HepG2 (cell line): ENCODE measurements around the gene AHCYL2. TPM values are rescaled to one million over a fixed set of nuclear protein-coding genes. Genes with fewer than 3 reads are reported as not detected.

Experiments used
- ATAC-seq: fragments of 200-7000 bp; cut with Tn5 transposase; 3 replicates; pipeline ENCODE4 v1.9.1; 2020; ENCODE audit warnings: mild to moderate bottlenecking, moderate library complexity
- BruUV-seq: library from RNA; stranded (reverse); fragments of 400-500 nt; replicated peaks from 2 replicates; lab custom pipeline; 2021; lab: Mats Ljungman, UMichigan
- CTCF ChIA-PET: fragments of 300-600 bp; formaldehyde crosslinking; extraction: SDS; loops from one replicate; lab custom pipeline; 2021; ENCODE audit warnings: low total read pairs, inconsistent platforms, low intra/inter-chr PET ratio; lab: Yijun Ruan, JAX
- POLR2A ChIA-PET: fragments of 350-600 bp; sonication (Branson Sonifier 250); formaldehyde crosslinking; loops from one replicate; lab custom pipeline; 2020; ENCODE audit warnings: antibody characterized with exemption, inconsistent platforms; lab: Yijun Ruan, JAX
- DNase-seq: peaks from one replicate; pipeline ENCODE4 v3.0.0-alpha.2; 2015; ENCODE audit warnings: low spot score
- FAIRE-seq: peaks from 3 replicates; lab custom pipeline; 2011; peaks lifted over from hg19 to GRCh38; lab: Jason Lieb, UNC
- H2AFZ ChIP-seq: one replicate; pipeline ENCODE4 v1.6.1; 2011; ENCODE audit warnings: low read length, inconsistent platforms
- H3K27ac ChIP-seq: fragments of 300-600 bp; 3 replicates; pipeline ENCODE4 v1.8.0; 2011; ENCODE audit warnings: mixed run types, mild to moderate bottlenecking, mixed read lengths, low read length, inconsistent platforms; ENCODE audit not compliant: insufficient read depth; ENCODE audit errors: extremely low read length
- H3K27me3 ChIP-seq, 2 experiments: fragments of 200-600 bp in 1 of 2; 2 replicates in 1 of 2; 3 replicates in 1 of 2; pipeline versions ENCODE4 v1.6.0 to v1.8.0; 2011; ENCODE audit warnings: low read length in 2 of 2, mild to moderate bottlenecking in 2 of 2, moderate library complexity in 2 of 2, inconsistent platforms in 1 of 2; ENCODE audit not compliant: insufficient read depth in 2 of 2, control insufficient read depth in 1 of 2
- H3K36me3 ChIP-seq, 2 experiments: fragments of 200-600 bp in 1 of 2; replicated peaks in 1 of 2; 2 replicates in 1 of 2; 3 replicates in 1 of 2; pipeline versions ENCODE4 v1.5.1 to v1.8.0; 2011; ENCODE audit warnings: low read length in 2 of 2, inconsistent platforms in 1 of 2; ENCODE audit not compliant: insufficient read depth in 2 of 2, control insufficient read depth in 1 of 2
- H3K4me1 ChIP-seq: 2 replicates; pipeline ENCODE4 v1.5.1; 2012; ENCODE audit warnings: low read length, inconsistent platforms; ENCODE audit not compliant: insufficient read depth
- H3K4me2 ChIP-seq: 2 replicates; pipeline ENCODE4 v1.6.0; 2011; ENCODE audit warnings: low read depth, low read length, inconsistent platforms
- H3K4me3 ChIP-seq, 3 experiments: fragments of 200-600 bp in 1 of 3; sonication (generic), shearing (Covaris generic) in 1 of 3; replicated peaks in 1 of 3; 2 replicates each; pipeline ENCODE4 v1.5.1; 2011 to 2016; ENCODE audit warnings: low read length in 3 of 3, inconsistent platforms in 2 of 3, low read depth in 2 of 3, mild to moderate bottlenecking in 2 of 3, control low read depth in 1 of 3, mixed read lengths in 1 of 3; ENCODE audit not compliant: insufficient read depth in 1 of 3
- H3K79me2 ChIP-seq: one replicate; pipeline ENCODE4 v1.6.1; 2011; ENCODE audit warnings: low read length, inconsistent platforms; ENCODE audit not compliant: insufficient read depth
- H3K9ac ChIP-seq: 2 replicates; pipeline ENCODE4 v1.6.0; 2011; ENCODE audit warnings: mild to moderate bottlenecking, low read depth, low read length, inconsistent platforms; ENCODE audit not compliant: insufficient read depth
- H3K9me3 ChIP-seq: 2 replicates; pipeline ENCODE4 v1.5.1; 2012; ENCODE audit warnings: mild to moderate bottlenecking, low read length
- H4K20me1 ChIP-seq: 2 replicates; pipeline ENCODE4 v1.6.0; 2011; ENCODE audit warnings: inconsistent platforms, mild to moderate bottlenecking, low read length, moderate library complexity; ENCODE audit not compliant: insufficient read depth
- AGO2 ChIP-seq: fragments of 200-400 bp; formaldehyde crosslinking; optimal IDR thresholded peaks from 2 replicates; pipeline ENCODE3; 2017; ENCODE audit warnings: mild to moderate bottlenecking, low read depth, low read length, moderate library complexity
- BCL6 ChIP-seq: IDR thresholded peaks from 2 replicates; pipeline ENCODE4 v1.6.1; 2016; ENCODE audit warnings: missing genetic modification reagents, missing compliant biosample characterization
- CBFB ChIP-seq: sonication (generic); formaldehyde crosslinking; IDR thresholded peaks from 2 replicates; pipeline ENCODE4 v1.4.0; 2020; ENCODE audit warnings: missing genetic modification reagents
- CREB1 ChIP-seq, 2 experiments: fragments of 450-650 bp in 1 of 2; IDR thresholded peaks; 2 replicates each; pipeline ENCODE4 v1.6.1; 2016 to 2017; ENCODE audit warnings: control low read depth in 1 of 2, mild to moderate bottlenecking in 1 of 2, missing compliant biosample characterization in 1 of 2, missing genetic modification characterization in 1 of 2
- GABPB1 ChIP-seq: IDR thresholded peaks from 2 replicates; pipeline ENCODE4 v1.6.1; 2016; ENCODE audit warnings: mild to moderate bottlenecking, missing genetic modification reagents, moderate library complexity, missing compliant biosample characterization
- HDAC2 ChIP-seq: sonication (generic); formaldehyde crosslinking; IDR thresholded peaks from 2 replicates; pipeline ENCODE4 v1.4.0; 2020; ENCODE audit warnings: missing genetic modification reagents
- HNRNPL ChIP-seq: fragments of 200-400 bp; formaldehyde crosslinking; IDR thresholded peaks from 2 replicates; pipeline ENCODE4 v1.6.1; 2017; ENCODE audit warnings: mild to moderate bottlenecking, low read depth, low read length
- KAT2B ChIP-seq: fragments of 150-350 bp; IDR thresholded peaks from 2 replicates; pipeline ENCODE4 v1.6.1; 2014; ENCODE audit warnings: low read depth, low read length, borderline replicate concordance
- RAD21 ChIP-seq: fragments of 450-650 bp; formaldehyde crosslinking; IDR thresholded peaks from 2 replicates; pipeline ENCODE4 v1.5.0; 2020; ENCODE audit warnings: mild to moderate bottlenecking
- RBM39 ChIP-seq: fragments of 200-400 bp; formaldehyde crosslinking; IDR thresholded peaks from one replicate; pipeline ENCODE4 v1.6.1; 2018; ENCODE audit warnings: antibody characterized with exemption, mild to moderate bottlenecking, low read depth, low read length; ENCODE audit not compliant: poor library complexity, severe bottlenecking
- SMC3 ChIP-seq: IDR thresholded peaks from 2 replicates; pipeline ENCODE4 v1.6.1; 2011; ENCODE audit warnings: low read length, improper control_type of control experiment
- STAG1 ChIP-seq: sonication (generic); formaldehyde crosslinking; IDR thresholded peaks from 2 replicates; pipeline ENCODE4 v1.4.0; 2020; ENCODE audit warnings: missing genetic modification reagents
- ZKSCAN5 ChIP-seq: sonication (generic); formaldehyde crosslinking; IDR thresholded peaks from 2 replicates; pipeline ENCODE4 v1.5.1; 2020; ENCODE audit warnings: mild to moderate bottlenecking, missing genetic modification reagents
- WGBS: methylation state at CpG from one replicate; pipeline ENCODE4 v1.1.6; 2017; ENCODE audit warnings: low lambda C conversion rate; 5-methylcytosine and 5-hydroxymethylcytosine counted together
- in situ Hi-C: cut with HindIII; loops from 2 replicates; pipeline ENCODE4 v1.10.0; 2017; ENCODE audit warnings: low pct_unique_long_range_greater_than_20kb; ENCODE audit not compliant: extremely low pct_ligation_motif_present
- intact Hi-C: fragments of 100-400 bp; cut with micrococcal nuclease; formaldehyde crosslinking; loops from one replicate; pipeline ENCODE4 v1.10.0; 2022; ENCODE audit not compliant: unreplicated experiment
- polyA plus RNA-seq, 8 experiments: library from polyadenylated mRNA; depleted of rRNA in 3 of 8; stranded (reverse) in 7 of 8; unstranded in 1 of 8; fragments of >200 nt; fragmentation: Illumina TruSeq in 4 of 8; extraction: Trizol in 4 of 8; gene quantifications; 2 replicates each; pipeline versions ENCODE4 v1.2.1 to v1.2.3, GENCODE V29; 2011 to 2016; ENCODE audit warnings: low read depth in 4 of 8, missing spikeins in 1 of 8, mixed read lengths in 1 of 8; ENCODE audit not compliant: insufficient read depth in 1 of 8
- total RNA-seq, 5 experiments: library from RNA; depleted of rRNA; stranded (reverse); fragments of >200 nt; fragmentation: Illumina TruSeq; extraction: Trizol; gene quantifications; 2 replicates each; pipeline ENCODE4 v1.2.3, GENCODE V29; 2016; ENCODE audit warnings: low read depth in 1 of 5
- TF ChIP-seq, protein P1 (sequence below): sonication (generic); formaldehyde crosslinking; IDR thresholded peaks from 2 replicates; pipeline ENCODE4 v1.5.0; 2020; ENCODE audit warnings: missing genetic modification reagents
- TF ChIP-seq, protein P2 (sequence below): sonication (generic); formaldehyde crosslinking; IDR thresholded peaks from 2 replicates; pipeline ENCODE4 v1.5.1; 2020; ENCODE audit warnings: mild to moderate bottlenecking, missing genetic modification reagents, moderate library complexity
- TF ChIP-seq, protein P3 (sequence below): sonication (generic); formaldehyde crosslinking; IDR thresholded peaks from 2 replicates; pipeline ENCODE4 v1.5.0; 2020; ENCODE audit warnings: mild to moderate bottlenecking, missing genetic modification reagents, moderate library complexity

AHCYL2 gene
- total and polyA plus RNA-seq, 2 of the 13 experiments (the other 11 are each of a cell fraction or from before 2014, with no cell fraction given) = 9.5 to 14.7 TPM

DNA sequence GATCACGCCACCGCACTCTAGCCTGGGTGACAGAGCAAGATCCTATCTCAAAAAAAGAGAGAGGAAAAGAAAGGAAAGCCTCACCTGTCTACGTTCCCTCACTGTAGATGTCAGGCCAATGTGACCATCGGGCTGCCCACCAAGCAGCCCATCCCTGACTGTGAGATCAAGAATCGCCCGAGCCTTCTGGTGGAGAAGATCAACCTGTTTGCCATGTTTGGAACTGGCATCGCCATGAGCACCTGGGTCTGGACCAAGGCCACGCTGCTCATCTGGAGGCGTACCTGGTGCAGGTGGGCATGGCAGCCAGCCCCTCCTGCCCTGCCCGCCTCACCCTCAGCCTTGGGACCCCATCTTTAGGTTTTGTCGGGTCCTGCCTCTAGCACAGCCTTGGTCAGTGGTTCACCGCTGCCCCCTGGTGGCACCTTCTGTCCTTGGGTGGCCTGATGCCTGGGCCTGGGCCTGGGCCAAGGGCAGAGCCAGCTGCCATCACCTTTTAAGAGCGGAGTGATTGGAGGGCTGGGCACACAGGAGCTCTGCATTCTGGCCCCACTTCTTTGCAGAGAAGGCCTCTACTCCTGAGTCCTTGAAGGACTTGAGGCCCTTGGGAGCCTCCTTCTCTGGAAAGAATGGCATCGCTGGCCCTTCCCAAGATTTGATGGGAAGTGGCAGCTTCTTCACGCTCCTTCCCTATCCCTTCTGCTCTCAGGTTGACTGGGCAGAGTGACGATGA is 14.4 kb upstream of the AHCYL2 start:
- intact Hi-C loops = loop anchor here (1.0 kb wide), 1 partner anchor 46 kb away; no protein-coding TSS in a partner anchor
- TF ChIP-seq HNRNPL (peak; percentile 54; the same call in 1 of the 2 replicates), CBFB (CRISPR knock-in tag) (peak; percentile 30; the same call in 1 of the 2 replicates), RAD21 (CRISPR knock-in tag) (peak; percentile 92), BCL6 (CRISPR knock-in tag) (no peak), HDAC2 (CRISPR knock-in tag) (no peak), KAT2B (no peak), GABPB1 (CRISPR knock-in tag) (peak; percentile 26; the same call in 1 of the 2 replicates), SMC3 (peak; percentile 50; the same call in 1 of the 2 replicates), CREB1 (IDR thresholded peaks at IDR 0.05) (no peak), CREB1 (CRISPR knock-in tag; IDR thresholded peaks at IDR 0.05) (no peak), ZKSCAN5 (no peak), AGO2 (peak; percentile 22), STAG1 (CRISPR knock-in tag) (peak; percentile 96), RBM39 (peak; percentile 32)
- TF ChIP-seq, protein P1, sequence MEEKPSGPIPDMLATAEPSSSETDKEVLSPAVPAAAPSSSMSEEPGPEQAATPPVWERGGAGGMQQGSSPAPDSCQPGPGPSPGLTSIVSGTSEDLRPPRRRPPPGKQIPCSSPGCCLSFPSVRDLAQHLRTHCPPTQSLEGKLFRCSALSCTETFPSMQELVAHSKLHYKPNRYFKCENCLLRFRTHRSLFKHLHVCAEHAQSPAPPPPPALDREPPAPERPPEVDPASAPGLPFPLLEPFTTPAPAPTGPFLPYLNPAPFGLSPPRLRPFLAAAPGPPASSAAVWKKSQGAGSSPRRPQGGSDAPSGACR (CRISPR knock-in tag) = no peak
- TF ChIP-seq, protein P2, sequence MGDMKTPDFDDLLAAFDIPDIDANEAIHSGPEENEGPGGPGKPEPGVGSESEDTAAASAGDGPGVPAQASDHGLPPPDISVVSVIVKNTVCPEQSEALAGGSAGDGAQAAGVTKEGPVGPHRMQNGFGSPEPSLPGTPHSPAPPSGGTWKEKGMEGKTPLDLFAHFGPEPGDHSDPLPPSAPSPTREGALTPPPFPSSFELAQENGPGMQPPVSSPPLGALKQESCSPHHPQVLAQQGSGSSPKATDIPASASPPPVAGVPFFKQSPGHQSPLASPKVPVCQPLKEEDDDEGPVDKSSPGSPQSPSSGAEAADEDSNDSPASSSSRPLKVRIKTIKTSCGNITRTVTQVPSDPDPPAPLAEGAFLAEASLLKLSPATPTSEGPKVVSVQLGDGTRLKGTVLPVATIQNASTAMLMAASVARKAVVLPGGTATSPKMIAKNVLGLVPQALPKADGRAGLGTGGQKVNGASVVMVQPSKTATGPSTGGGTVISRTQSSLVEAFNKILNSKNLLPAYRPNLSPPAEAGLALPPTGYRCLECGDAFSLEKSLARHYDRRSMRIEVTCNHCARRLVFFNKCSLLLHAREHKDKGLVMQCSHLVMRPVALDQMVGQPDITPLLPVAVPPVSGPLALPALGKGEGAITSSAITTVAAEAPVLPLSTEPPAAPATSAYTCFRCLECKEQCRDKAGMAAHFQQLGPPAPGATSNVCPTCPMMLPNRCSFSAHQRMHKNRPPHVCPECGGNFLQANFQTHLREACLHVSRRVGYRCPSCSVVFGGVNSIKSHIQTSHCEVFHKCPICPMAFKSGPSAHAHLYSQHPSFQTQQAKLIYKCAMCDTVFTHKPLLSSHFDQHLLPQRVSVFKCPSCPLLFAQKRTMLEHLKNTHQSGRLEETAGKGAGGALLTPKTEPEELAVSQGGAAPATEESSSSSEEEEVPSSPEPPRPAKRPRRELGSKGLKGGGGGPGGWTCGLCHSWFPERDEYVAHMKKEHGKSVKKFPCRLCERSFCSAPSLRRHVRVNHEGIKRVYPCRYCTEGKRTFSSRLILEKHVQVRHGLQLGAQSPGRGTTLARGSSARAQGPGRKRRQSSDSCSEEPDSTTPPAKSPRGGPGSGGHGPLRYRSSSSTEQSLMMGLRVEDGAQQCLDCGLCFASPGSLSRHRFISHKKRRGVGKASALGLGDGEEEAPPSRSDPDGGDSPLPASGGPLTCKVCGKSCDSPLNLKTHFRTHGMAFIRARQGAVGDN = peak; percentile 63; the same call in 1 of the 2 replicates
- TF ChIP-seq, protein P3, sequence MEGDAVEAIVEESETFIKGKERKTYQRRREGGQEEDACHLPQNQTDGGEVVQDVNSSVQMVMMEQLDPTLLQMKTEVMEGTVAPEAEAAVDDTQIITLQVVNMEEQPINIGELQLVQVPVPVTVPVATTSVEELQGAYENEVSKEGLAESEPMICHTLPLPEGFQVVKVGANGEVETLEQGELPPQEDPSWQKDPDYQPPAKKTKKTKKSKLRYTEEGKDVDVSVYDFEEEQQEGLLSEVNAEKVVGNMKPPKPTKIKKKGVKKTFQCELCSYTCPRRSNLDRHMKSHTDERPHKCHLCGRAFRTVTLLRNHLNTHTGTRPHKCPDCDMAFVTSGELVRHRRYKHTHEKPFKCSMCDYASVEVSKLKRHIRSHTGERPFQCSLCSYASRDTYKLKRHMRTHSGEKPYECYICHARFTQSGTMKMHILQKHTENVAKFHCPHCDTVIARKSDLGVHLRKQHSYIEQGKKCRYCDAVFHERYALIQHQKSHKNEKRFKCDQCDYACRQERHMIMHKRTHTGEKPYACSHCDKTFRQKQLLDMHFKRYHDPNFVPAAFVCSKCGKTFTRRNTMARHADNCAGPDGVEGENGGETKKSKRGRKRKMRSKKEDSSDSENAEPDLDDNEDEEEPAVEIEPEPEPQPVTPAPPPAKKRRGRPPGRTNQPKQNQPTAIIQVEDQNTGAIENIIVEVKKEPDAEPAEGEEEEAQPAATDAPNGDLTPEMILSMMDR (CRISPR knock-in tag) = peak; percentile 97

More for the DNA sequence above, 14.4 kb upstream of the AHCYL2 start:
- H3K4me2 ChIP-seq = no peak overlapping the region
- no peak overlapping the region for H3K9ac ChIP-seq
- POLR2A ChIA-PET = no interaction called here
- CTCF ChIA-PET = interaction anchor here (5.1 kb wide), 1 partner anchor 46 kb away, joined by 50 read pairs; no protein-coding TSS in a partner anchor
- no peak overlapping the region for H3K4me3 ChIP-seq
- 76% methylated on average over 14 of the region's 16 CpGs for WGBS
- no peaks in the 10 kb centered on the region for H3K27me3 ChIP-seq
- no TSS peak for BruUV-seq
- DNase-seq = peak; percentile 45
- H4K20me1 ChIP-seq = no peaks in the 10 kb centered on the region; the same call in 1 of the 2 replicates
- H2AFZ ChIP-seq = no peak overlapping the region
- no peak overlapping the region for H3K27ac ChIP-seq
- peak; percentile 23 for FAIRE-seq
- peaks cover 24 to 45% of the 10 kb centered on the region in 2 experiments; a peak in 4 of 5 replicates for H3K36me3 ChIP-seq
- in situ Hi-C loops = loop anchor here (5.0 kb wide), 1 partner anchor 48 kb away; no protein-coding TSS in a partner anchor
- H3K4me1 ChIP-seq = peaks cover 10% of the 10 kb centered on the region
- peak; percentile 81 for ATAC-seq
- no peaks in the 10 kb centered on the region for H3K79me2 ChIP-seq
- H3K9me3 ChIP-seq = no peaks in the 10 kb centered on the region
